K562 (cell line): Measurements from ENCODE around the gene RARA. TPM values are rescaled to one million over a fixed set of nuclear protein-coding genes. Genes with fewer than 3 reads are reported as not detected.
"Not testable (repeated sequence)": the region's sequence is repeated elsewhere in the genome, so short reads cannot be mapped to it uniquely, and the experiment has no call there.

ENCODE experiments used
- ATAC-seq: fragments of 200-7000 bp; cut with Tn5 transposase; 3 replicates; pipeline ENCODE4 v1.9.1; 2020; ENCODE audit warnings: moderate library complexity
- BruUV-seq: library from RNA; stranded (reverse); fragments of 400-500 nt; replicated peaks from 2 replicates; lab custom pipeline; 2021; lab: Mats Ljungman, UMichigan
- CTCF ChIA-PET: fragments of 300-600 bp; formaldehyde crosslinking; extraction: SDS; loops from one replicate; lab custom pipeline; 2021; ENCODE audit warnings: low intra/inter-chr PET ratio; lab: Yijun Ruan, JAX
- POLR2A ChIA-PET: fragments of 300-600, 350-650 bp; sonication (Branson Sonifier 250); formaldehyde crosslinking; extraction: SDS; loops from one replicate; lab custom pipeline; 2021; ENCODE audit warnings: antibody characterized with exemption, inconsistent platforms; lab: Yijun Ruan, JAX
- DNase-seq, 4 experiments: peaks; one replicate each; pipeline versions ENCODE4 v3.0.0 to v3.0.0-alpha.2; 2011 to 2018; ENCODE audit warnings: low spot score in 3 of 4, mixed read lengths in 3 of 4; ENCODE audit errors: extremely low read depth in 1 of 4
- FAIRE-seq: peaks from 2 replicates; lab custom pipeline; 2011; peaks lifted over from hg19 to GRCh38; lab: Jason Lieb, UNC
- H2AFZ ChIP-seq: 2 replicates; pipeline ENCODE4 v1.6.0; 2011; ENCODE audit warnings: low read depth, low read length, control low read depth, inconsistent platforms
- H3K27ac ChIP-seq: fragments of 200-600 bp; 3 replicates; pipeline ENCODE4 v1.8.0; 2011; ENCODE audit warnings: low read depth, mild to moderate bottlenecking, control low read depth, inconsistent platforms, low read length, moderate library complexity, mixed read lengths; ENCODE audit errors: extremely low read depth
- H3K27me3 ChIP-seq, 2 experiments: fragments of 300-600 bp in 1 of 2; 2 replicates in 1 of 2; 3 replicates in 1 of 2; pipeline versions ENCODE4 v1.6.0 to v1.8.0; 2011; ENCODE audit warnings: inconsistent platforms in 2 of 2, low read length in 2 of 2, mild to moderate bottlenecking in 1 of 2, mixed read lengths in 1 of 2, moderate library complexity in 1 of 2; ENCODE audit not compliant: control insufficient read depth in 2 of 2, insufficient read depth in 2 of 2
- H3K36me3 ChIP-seq: fragments of 300-600 bp; 3 replicates; pipeline ENCODE4 v1.8.0; 2011; ENCODE audit warnings: mild to moderate bottlenecking, low read length, inconsistent platforms; ENCODE audit not compliant: control insufficient read depth, insufficient read depth
- H3K4me1 ChIP-seq, 2 experiments: fragments of 200-600 bp in 1 of 2; replicated peaks in 1 of 2; 2 replicates in 1 of 2; 3 replicates in 1 of 2; pipeline versions ENCODE4 v1.5.1 to v1.8.0; 2011; ENCODE audit warnings: inconsistent platforms in 2 of 2, low read length in 2 of 2, mild to moderate bottlenecking in 1 of 2, mixed read lengths in 1 of 2, moderate library complexity in 1 of 2; ENCODE audit not compliant: control insufficient read depth in 2 of 2, insufficient read depth in 2 of 2
- H3K4me2 ChIP-seq: 2 replicates; pipeline ENCODE4 v1.6.1; 2011; ENCODE audit warnings: low read length, control low read depth, inconsistent platforms, mixed read lengths; ENCODE audit not compliant: insufficient read depth
- H3K4me3 ChIP-seq: fragments of 200-600 bp; sonication (generic), shearing (Covaris generic); 2 replicates; pipeline ENCODE4 v1.5.1; 2016; ENCODE audit warnings: control low read depth, inconsistent platforms
- H3K79me2 ChIP-seq: fragments of 200-600 bp; 3 replicates; pipeline ENCODE4 v1.8.0; 2011; ENCODE audit warnings: low read length, inconsistent platforms; ENCODE audit not compliant: control insufficient read depth, insufficient read depth
- H3K9ac ChIP-seq, 2 experiments: 2 replicates each; pipeline versions ENCODE4 v1.6.0 to v1.6.1; 2011; ENCODE audit warnings: low read depth in 2 of 2, low read length in 2 of 2, control low read depth in 1 of 2, inconsistent platforms in 1 of 2, mild to moderate bottlenecking in 1 of 2, mixed read lengths in 1 of 2; ENCODE audit not compliant: insufficient read depth in 1 of 2
- H3K9me1 ChIP-seq: one replicate; pipeline ENCODE4 v1.6.0; 2011; ENCODE audit warnings: inconsistent platforms, mild to moderate bottlenecking, low read length, moderate library complexity; ENCODE audit not compliant: control insufficient read depth, insufficient read depth
- H3K9me3 ChIP-seq: replicated peaks from 2 replicates; pipeline ENCODE4 v1.5.1; 2011; ENCODE audit warnings: low read depth, low read length, inconsistent platforms; ENCODE audit not compliant: control insufficient read depth, insufficient read depth
- H4K20me1 ChIP-seq: replicated peaks from 2 replicates; pipeline ENCODE4 v1.6.1; 2011; ENCODE audit warnings: low read length, inconsistent platforms, mixed read lengths; ENCODE audit not compliant: control insufficient read depth, insufficient read depth
- ATF3 ChIP-seq, 2 experiments: fragments of 450-650 bp in 1 of 2; sonication (generic) in 1 of 2; formaldehyde crosslinking in 1 of 2; IDR thresholded peaks in 1 of 2; conservative IDR thresholded peaks in 1 of 2; 2 replicates each; pipeline versions ENCODE4 v1.6.1 to v1.8.1; 2016 to 2023; ENCODE audit warnings: mild to moderate bottlenecking in 2 of 2, moderate library complexity in 2 of 2, inconsistent platforms in 1 of 2, missing genetic modification reagents in 1 of 2
- CEBPG ChIP-seq, 3 experiments: fragments of 200-800 bp in 1 of 3; sonication (Bioruptor generic) in 1 of 3; sonication (generic) in 1 of 3; formaldehyde crosslinking in 1 of 3; IDR thresholded peaks in 2 of 3; conservative IDR thresholded peaks in 1 of 3; 2 replicates each; pipeline versions ENCODE4 v1.6.1 to v1.8.0; 2016 to 2022; ENCODE audit warnings: missing compliant biosample characterization in 2 of 3, missing genetic modification characterization in 2 of 3, mild to moderate bottlenecking in 1 of 3, missing genetic modification reagents in 1 of 3
- EHMT2 ChIP-seq: fragments of 450-650 bp; IDR thresholded peaks from 2 replicates; pipeline ENCODE4 v1.6.1; 2018; ENCODE audit warnings: antibody characterized with exemption
- TEAD4 ChIP-seq, 2 experiments: sonication (generic) in 1 of 2; formaldehyde crosslinking in 1 of 2; IDR thresholded peaks; 2 replicates each; pipeline versions ENCODE4 v1.6.1 to v1.8.0; 2012 to 2022; ENCODE audit warnings: borderline replicate concordance in 1 of 2, inconsistent platforms in 1 of 2, low read length in 1 of 2, mild to moderate bottlenecking in 1 of 2, missing genetic modification reagents in 1 of 2
- TRIM24 ChIP-seq, 2 experiments: fragments of 450-650 bp; IDR thresholded peaks; 2 replicates each; pipeline ENCODE4 v1.6.1; 2016
- ZBTB11 ChIP-seq, 3 experiments: fragments of 200-800 bp in 1 of 3; fragments of 250-450 bp in 1 of 3; fragments of 450-650 bp in 1 of 3; sonication (Bioruptor Pico) in 1 of 3; sonication (Bioruptor generic) in 1 of 3; formaldehyde crosslinking in 1 of 3; IDR thresholded peaks; 2 replicates each; pipeline versions ENCODE4 v1.6.1 to v1.8.0; 2016 to 2022; ENCODE audit warnings: mild to moderate bottlenecking in 2 of 3, missing genetic modification characterization in 2 of 3, missing compliant biosample characterization in 1 of 3, moderate library complexity in 1 of 3
- ZBTB8A ChIP-seq: fragments of 450-650 bp; IDR thresholded peaks from 2 replicates; pipeline ENCODE4 v1.6.1; 2018; ENCODE audit warnings: mild to moderate bottlenecking, moderate library complexity; ENCODE audit not compliant: partially characterized antibody
- WGBS: fragments of 100-300 bp; shearing (Covaris generic); methylation state at CpG from one replicate; pipeline ENCODE4 v1.1.6; 2016; ENCODE audit warnings: low coverage, mixed read lengths; ENCODE audit not compliant: insufficient coverage; ENCODE audit errors: missing lambda C conversion rate; 5-methylcytosine and 5-hydroxymethylcytosine counted together
- in situ Hi-C: fragments of 300-500 bp; cut with MboI; formaldehyde crosslinking; loops from 4 replicates; pipeline ENCODE4 v1.15.0; 2018; ENCODE audit warnings: inconsistent platforms, mixed read lengths
- intact Hi-C: fragments of 100-400 bp; cut with micrococcal nuclease; formaldehyde crosslinking; loops from 2 replicates; pipeline ENCODE4 v1.14.2; 2022
- polyA plus RNA-seq, 8 experiments: library from polyadenylated mRNA; depleted of rRNA in 4 of 8; stranded (reverse) in 5 of 8; unstranded in 3 of 8; fragments of >200 nt; fragmentation: Nextera tagmentation in 2 of 8; fragmentation: Illumina TruSeq in 1 of 8; extraction: Ambion mirVana in 2 of 8; extraction: Trizol in 1 of 8; gene quantifications; 2 replicates each; pipeline versions ENCODE4 v1.2.1 to v1.2.3, GENCODE V29; 2011 to 2014; ENCODE audit warnings: inconsistent platforms in 1 of 8, missing spikeins in 1 of 8
- total RNA-seq, 7 experiments: library from RNA; depleted of rRNA in 6 of 7; stranded (reverse); fragments of >200 nt in 6 of 7; fragmentation: Illumina TruSeq in 2 of 7; extraction: Trizol in 2 of 7; gene quantifications; 2 replicates each; pipeline versions ENCODE4 v1.2.1 to v1.2.3, GENCODE V29; 2011 to 2021; ENCODE audit warnings: low replicate concordance in 1 of 7

The RARA gene
- total and polyA plus RNA-seq, 9 of the 15 experiments (the other 6 are each of a cell fraction or from before 2014, with no cell fraction given) = 0.10 to 28.0 (median 7.9) TPM

GRCh38 chr17:40372644-40373043 lies 63.7 kb downstream of the RARA start (continued):
- TF ChIP-seq ZBTB11 (CRISPR knock-in tag; IDR thresholded peaks at IDR 0.05) = peak in 1 of 3 experiments; percentile 53; a peak in 2 of 6 replicates
- peak; percentile 10; the same call in 1 of the 2 replicates for TF ChIP-seq TEAD4 (IDR thresholded peaks at IDR 0.05; ENCODE audit: low read length)
- not testable (repeated sequence) for TF ChIP-seq TEAD4 (CRISPR knock-in tag; IDR thresholded peaks at IDR 0.05; ENCODE audit: borderline replicate concordance)
- peak; percentile 72 for TF ChIP-seq EHMT2

GRCh38 chr17:40373324-40373723 lies 64.3 kb downstream of the RARA start:
- Histone ChIP-seq H3K9me1 (no peaks in the 10 kb centered on the region), H3K27ac (no peak overlapping the region), H3K9ac (no peak overlapping the region), H3K4me1 (peaks cover 4 to 8% of the 10 kb centered on the region in 2 experiments; a peak in 3 of 5 replicates), H3K27me3 (no peaks in the 10 kb centered on the region), H3K36me3 (no peaks in the 10 kb centered on the region), H3K79me2 (no peaks in the 10 kb centered on the region), H4K20me1 (no peaks in the 10 kb centered on the region), H3K4me3 (no peak overlapping the region), H2AFZ (no peak overlapping the region), H3K4me2 (no peak overlapping the region), H3K9me3 (no peaks in the 10 kb centered on the region; the same call in 1 of the 2 replicates)
- ChIA-PET CTCF (no interaction called here), POLR2A (interaction anchor here (1.5 kb wide), 1 partner anchor 8 kb away, joined by 5 read pairs; no protein-coding TSS in a partner anchor)
- in situ Hi-C loops = no loop called here
- BruUV-seq = no TSS peak
- DNase-seq (no peak), ATAC-seq (no peak), FAIRE-seq (no peak)
- intact Hi-C loops = no loop called here
- TF ChIP-seq TRIM24 (IDR thresholded peaks at IDR 0.05) (peak; percentile 33 to 34; a peak in 2 of 4 replicates), CEBPG (CRISPR knock-in tag; IDR thresholded peaks at IDR 0.05) (no peak), CEBPG (tag; conservative IDR thresholded peaks at IDR 0.05 in 1 of 2, IDR thresholded peaks at IDR 0.05 in 1 of 2) (peak in 1 of 2 experiments; percentile 64; a peak in 2 of 4 replicates), ATF3 (IDR thresholded peaks at IDR 0.05) (peak; percentile 37; the same call in 1 of the 2 replicates), ATF3 (CRISPR knock-in tag; conservative IDR thresholded peaks at IDR 0.05) (no peak), ZBTB8A (no peak)
- 44% methylated on average over 4 of the region's 4 CpGs for WGBS
